Neural cell (in vitro differentiated cells): Measurements from ENCODE around the gene C16orf74. TPM values are rescaled to one million over a fixed set of nuclear protein-coding genes. Genes with fewer than 3 reads are reported as not detected.

Experiments used
- H2AFZ ChIP-seq: fragments of 200-600, 300-800 bp; sonication (generic), shearing (Covaris generic); 2 replicates; pipeline ENCODE4 v1.6.0; 2014; ENCODE audit warnings: low read depth, mild to moderate bottlenecking, antibody characterized with exemption, low read length, moderate library complexity
- H3F3A ChIP-seq: fragments of 200-600 bp; shearing (Covaris generic); 2 replicates; pipeline ENCODE4 v1.6.1; 2016; ENCODE audit warnings: mild to moderate bottlenecking, moderate library complexity, mixed read lengths, antibody characterized with exemption, low read length; ENCODE audit not compliant: insufficient read depth, poor library complexity, severe bottlenecking
- H3K27ac ChIP-seq: fragments of 200-600, 300-800 bp; sonication (generic), shearing (Covaris generic); 2 replicates; pipeline ENCODE4 v1.5.1; 2014; ENCODE audit warnings: mild to moderate bottlenecking, low read length, moderate library complexity
- H3K27me3 ChIP-seq: fragments of 300-800, 200-600 bp; sonication (generic), shearing (Covaris generic); 2 replicates; pipeline ENCODE4 v1.6.0; 2014; ENCODE audit warnings: mild to moderate bottlenecking, low read depth, low read length, moderate library complexity; ENCODE audit not compliant: insufficient read depth
- H3K36me3 ChIP-seq: fragments of 300-800, 200-600 bp; sonication (generic), shearing (Covaris generic); 2 replicates; pipeline ENCODE4 v1.5.1; 2014; ENCODE audit warnings: mild to moderate bottlenecking, antibody characterized with exemption, low read length, moderate library complexity; ENCODE audit not compliant: insufficient read depth
- H3K4me2 ChIP-seq: fragments of 300-800, 200-600 bp; sonication (generic), shearing (Covaris generic); 2 replicates; pipeline ENCODE4 v1.6.0; 2014; ENCODE audit warnings: mild to moderate bottlenecking, low read length
- H3K4me3 ChIP-seq: fragments of 300-800, 200-600 bp; sonication (generic), shearing (Covaris generic); 2 replicates; pipeline ENCODE4 v1.5.1; 2014; ENCODE audit warnings: mild to moderate bottlenecking, low read length, moderate library complexity
- H3K79me2 ChIP-seq: fragments of 200-600 bp; shearing (Covaris generic); replicated peaks from 2 replicates; pipeline ENCODE4 v1.6.0; 2014; ENCODE audit warnings: mild to moderate bottlenecking, low read length, moderate library complexity; ENCODE audit not compliant: insufficient read depth
- H3K9ac ChIP-seq: fragments of 300-800, 200-600 bp; sonication (generic), shearing (Covaris generic); 2 replicates; pipeline ENCODE4 v1.6.1; 2016; ENCODE audit warnings: mild to moderate bottlenecking, low read length, mixed read lengths
- H3K9me2 ChIP-seq: fragments of 200-600 bp; shearing (Covaris generic); 2 replicates; pipeline ENCODE4 v1.6.1; 2016; ENCODE audit warnings: mild to moderate bottlenecking, low read length, mixed read lengths; ENCODE audit not compliant: insufficient read depth
- H3K9me3 ChIP-seq: fragments of 200-600, 300-800 bp; sonication (generic), shearing (Covaris generic); 2 replicates; pipeline ENCODE4 v1.6.1; 2016; ENCODE audit warnings: mild to moderate bottlenecking, mixed run types, low read length, moderate library complexity, mixed read lengths
- H4K20me1 ChIP-seq: fragments of 200-600 bp; shearing (Covaris generic); 2 replicates; pipeline ENCODE4 v1.6.1; 2016; ENCODE audit warnings: mild to moderate bottlenecking, mixed run types; ENCODE audit not compliant: insufficient read depth
- CTCF ChIP-seq: fragments of 450-650 bp; IDR thresholded peaks from 2 replicates; pipeline ENCODE4 v1.5.1; 2014; ENCODE audit warnings: antibody characterized with exemption, mild to moderate bottlenecking, moderate library complexity; ENCODE audit not compliant: poor library complexity, severe bottlenecking
- EP300 ChIP-seq: fragments of 450-650 bp; conservative IDR thresholded peaks from 2 replicates; pipeline ENCODE4 v1.6.1; 2014; ENCODE audit warnings: antibody characterized with exemption, mild to moderate bottlenecking, moderate library complexity; ENCODE audit not compliant: poor library complexity, severe bottlenecking
- EZH2 ChIP-seq: fragments of 200-600, 300-800 bp; shearing (Covaris generic), sonication (generic); IDR thresholded peaks from 2 replicates; pipeline ENCODE4 v1.6.1; 2014; ENCODE audit warnings: antibody characterized with exemption, low read length, borderline replicate concordance, mild to moderate bottlenecking; ENCODE audit not compliant: insufficient read depth, poor library complexity, severe bottlenecking
- MXI1 ChIP-seq: fragments of 450-650 bp; conservative IDR thresholded peaks from 2 replicates; pipeline ENCODE4 v1.6.1; 2014; ENCODE audit warnings: antibody characterized with exemption, mild to moderate bottlenecking; ENCODE audit not compliant: poor library complexity, severe bottlenecking
- POLR2AphosphoS5 ChIP-seq: IDR thresholded peaks from 2 replicates; pipeline ENCODE4 v1.6.1; 2012
- RAD21 ChIP-seq: fragments of 450-650 bp; conservative IDR thresholded peaks from 2 replicates; pipeline ENCODE4 v1.6.1; 2014; ENCODE audit warnings: antibody characterized with exemption, mild to moderate bottlenecking, moderate library complexity
- SMC3 ChIP-seq: fragments of 450-650 bp; conservative IDR thresholded peaks from 2 replicates; pipeline ENCODE4 v1.6.1; 2014; ENCODE audit warnings: antibody characterized with exemption, mild to moderate bottlenecking, moderate library complexity; ENCODE audit not compliant: poor library complexity
- TAF1 ChIP-seq: IDR thresholded peaks from 2 replicates; pipeline ENCODE4 v1.6.1; 2012; ENCODE audit warnings: low read depth
- polyA plus RNA-seq: library from polyadenylated mRNA; depleted of rRNA; stranded (reverse); fragments of >200 nt; gene quantifications from 2 replicates; pipeline ENCODE4 v1.2.3, GENCODE V29; 2014
- TF ChIP-seq, protein P1 (sequence below): IDR thresholded peaks from 2 replicates; pipeline ENCODE4 v1.6.1; 2012; ENCODE audit warnings: borderline replicate concordance

C16orf74 gene
- polyA plus RNA-seq, 1 donor from 2014 or later, result not detected

DNA sequence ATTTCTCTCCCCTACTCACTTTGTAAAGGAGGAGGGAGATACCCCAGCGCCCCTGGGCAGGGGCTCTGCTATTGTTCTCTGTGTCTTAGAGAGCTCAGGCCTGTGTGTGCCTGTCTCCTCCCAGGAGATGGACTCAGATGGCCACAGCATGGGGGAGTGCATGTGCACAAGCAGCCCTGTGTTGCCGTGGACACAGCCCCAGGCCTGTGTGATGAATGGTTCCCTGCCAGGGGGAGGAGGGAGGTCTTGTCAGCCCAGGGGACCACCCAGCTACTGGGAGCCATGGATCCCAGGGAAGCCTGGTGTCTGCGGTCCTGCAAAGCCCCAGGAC, 88.4 kb downstream of the C16orf74 start:
- Histone ChIP-seq H3K4me3 (no peak overlapping the region), H3K27ac (peak overlapping the region; percentile 16), H3K9ac (no peak overlapping the region), H4K20me1 (no peaks in the 10 kb centered on the region), H3K9me3 (no peaks in the 10 kb centered on the region), H3K27me3 (no peaks in the 10 kb centered on the region), H3K36me3 (peaks cover 16% of the 10 kb centered on the region), H2AFZ (no peak overlapping the region), H3F3A (no peaks in the 10 kb centered on the region), H3K4me2 (no peak overlapping the region), H3K9me2 (no peaks in the 10 kb centered on the region), H3K79me2 (no peaks in the 10 kb centered on the region)
- TF ChIP-seq RAD21 (no peak), POLR2AphosphoS5 (peak; percentile 17)

DNA sequence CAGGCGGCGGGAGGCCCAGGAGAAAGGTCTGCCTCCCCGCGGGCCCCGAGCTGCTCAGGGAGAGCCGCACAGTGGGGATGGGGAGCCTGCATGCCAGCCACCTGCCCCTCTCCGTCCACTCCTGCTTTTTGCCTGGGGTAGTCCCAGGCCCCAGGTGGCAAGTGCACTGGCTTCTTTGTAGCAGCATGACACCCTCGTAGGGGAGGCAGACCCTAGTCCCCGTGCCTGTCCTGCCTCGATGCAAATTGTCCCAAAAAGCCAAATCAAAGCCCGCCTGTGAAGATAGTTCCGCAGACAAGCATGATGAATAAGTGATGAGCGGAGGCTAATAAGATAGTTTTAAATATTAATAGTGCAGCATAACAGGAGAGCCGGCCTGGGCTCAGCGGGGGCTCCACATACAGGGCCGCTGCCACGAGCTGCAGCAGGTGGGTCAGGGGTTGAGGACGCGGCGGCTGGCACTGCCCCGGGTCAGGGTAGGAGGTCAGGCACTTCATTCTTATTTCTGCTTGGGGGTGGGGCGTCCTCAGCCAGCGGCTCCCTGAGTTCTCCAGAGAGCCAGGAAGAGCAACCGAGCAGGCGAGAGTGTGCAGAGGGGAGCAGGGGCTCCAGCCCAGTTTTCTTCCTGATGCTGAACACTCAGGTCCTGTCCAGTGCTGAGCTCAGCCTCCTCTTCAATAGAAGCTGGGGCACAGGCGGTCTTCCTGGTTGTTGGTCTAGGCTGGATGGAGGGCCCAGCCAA, 89.0 kb downstream of the C16orf74 start:
- Histone ChIP-seq H3K4me3 (no peak overlapping the region), H3K9me3 (no peaks in the 10 kb centered on the region), H2AFZ (no peak overlapping the region), H3K27me3 (no peaks in the 10 kb centered on the region), H3K27ac (no peak overlapping the region), H3K36me3 (peaks cover 11% of the 10 kb centered on the region), H3K9ac (no peak overlapping the region), H3K4me2 (no peak overlapping the region), H4K20me1 (no peaks in the 10 kb centered on the region), H3F3A (no peaks in the 10 kb centered on the region), H3K79me2 (no peaks in the 10 kb centered on the region), H3K9me2 (no peaks in the 10 kb centered on the region)
- TF ChIP-seq MXI1 (no peak), EZH2 (no peak), TAF1 (no peak), POLR2AphosphoS5 (no peak), EP300 (no peak), SMC3 (no peak), CTCF (no peak), RAD21 (no peak)
- TF ChIP-seq, protein P1, sequence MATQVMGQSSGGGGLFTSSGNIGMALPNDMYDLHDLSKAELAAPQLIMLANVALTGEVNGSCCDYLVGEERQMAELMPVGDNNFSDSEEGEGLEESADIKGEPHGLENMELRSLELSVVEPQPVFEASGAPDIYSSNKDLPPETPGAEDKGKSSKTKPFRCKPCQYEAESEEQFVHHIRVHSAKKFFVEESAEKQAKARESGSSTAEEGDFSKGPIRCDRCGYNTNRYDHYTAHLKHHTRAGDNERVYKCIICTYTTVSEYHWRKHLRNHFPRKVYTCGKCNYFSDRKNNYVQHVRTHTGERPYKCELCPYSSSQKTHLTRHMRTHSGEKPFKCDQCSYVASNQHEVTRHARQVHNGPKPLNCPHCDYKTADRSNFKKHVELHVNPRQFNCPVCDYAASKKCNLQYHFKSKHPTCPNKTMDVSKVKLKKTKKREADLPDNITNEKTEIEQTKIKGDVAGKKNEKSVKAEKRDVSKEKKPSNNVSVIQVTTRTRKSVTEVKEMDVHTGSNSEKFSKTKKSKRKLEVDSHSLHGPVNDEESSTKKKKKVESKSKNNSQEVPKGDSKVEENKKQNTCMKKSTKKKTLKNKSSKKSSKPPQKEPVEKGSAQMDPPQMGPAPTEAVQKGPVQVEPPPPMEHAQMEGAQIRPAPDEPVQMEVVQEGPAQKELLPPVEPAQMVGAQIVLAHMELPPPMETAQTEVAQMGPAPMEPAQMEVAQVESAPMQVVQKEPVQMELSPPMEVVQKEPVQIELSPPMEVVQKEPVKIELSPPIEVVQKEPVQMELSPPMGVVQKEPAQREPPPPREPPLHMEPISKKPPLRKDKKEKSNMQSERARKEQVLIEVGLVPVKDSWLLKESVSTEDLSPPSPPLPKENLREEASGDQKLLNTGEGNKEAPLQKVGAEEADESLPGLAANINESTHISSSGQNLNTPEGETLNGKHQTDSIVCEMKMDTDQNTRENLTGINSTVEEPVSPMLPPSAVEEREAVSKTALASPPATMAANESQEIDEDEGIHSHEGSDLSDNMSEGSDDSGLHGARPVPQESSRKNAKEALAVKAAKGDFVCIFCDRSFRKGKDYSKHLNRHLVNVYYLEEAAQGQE, result no peak
